Eye (tissue), 1 donor: ENCODE results near the gene MRPS5.

ENCODE experiments used
- DNase-seq: peaks from one replicate; pipeline ENCODE4 v3.0.0-alpha.2; 2015

The MRPS5 gene

GRCh38 chr2:95059656-95060370 is 61.8 kb downstream of the MRPS5 start:
- DNase-seq = no peak

DNA sequence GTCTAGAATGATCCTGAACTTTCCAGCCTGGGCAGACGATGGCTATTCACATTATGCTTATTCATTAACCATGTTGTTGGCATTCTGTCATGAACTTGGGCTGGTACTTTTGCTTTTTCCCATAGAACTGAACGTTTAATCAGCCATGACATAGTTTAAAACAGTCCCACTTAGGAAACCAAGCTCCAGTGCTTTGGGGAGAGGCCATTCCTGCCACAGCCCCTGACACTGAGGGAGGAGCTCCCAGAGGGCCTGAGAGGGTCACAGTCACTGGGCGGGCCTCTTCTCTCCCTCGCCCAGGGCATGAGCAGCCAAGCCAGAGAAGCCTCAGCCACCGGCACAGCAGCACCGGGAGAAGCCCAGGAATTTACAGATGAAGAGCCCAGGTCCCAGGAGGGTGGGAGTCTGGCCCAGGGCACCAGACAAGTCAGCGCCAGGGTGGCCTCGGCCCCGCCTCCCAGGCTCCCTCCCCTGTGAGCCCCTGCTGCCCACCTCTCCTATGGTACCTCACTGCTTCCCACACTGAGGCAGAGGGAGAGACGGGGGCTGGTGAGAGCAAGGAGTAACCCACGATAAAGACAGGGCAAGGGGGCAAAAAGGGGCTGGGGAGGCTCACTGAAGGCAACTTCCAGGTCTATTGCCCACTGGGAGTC is 62.5 kb downstream of the MRPS5 start:
- no peak for DNase-seq

DNA sequence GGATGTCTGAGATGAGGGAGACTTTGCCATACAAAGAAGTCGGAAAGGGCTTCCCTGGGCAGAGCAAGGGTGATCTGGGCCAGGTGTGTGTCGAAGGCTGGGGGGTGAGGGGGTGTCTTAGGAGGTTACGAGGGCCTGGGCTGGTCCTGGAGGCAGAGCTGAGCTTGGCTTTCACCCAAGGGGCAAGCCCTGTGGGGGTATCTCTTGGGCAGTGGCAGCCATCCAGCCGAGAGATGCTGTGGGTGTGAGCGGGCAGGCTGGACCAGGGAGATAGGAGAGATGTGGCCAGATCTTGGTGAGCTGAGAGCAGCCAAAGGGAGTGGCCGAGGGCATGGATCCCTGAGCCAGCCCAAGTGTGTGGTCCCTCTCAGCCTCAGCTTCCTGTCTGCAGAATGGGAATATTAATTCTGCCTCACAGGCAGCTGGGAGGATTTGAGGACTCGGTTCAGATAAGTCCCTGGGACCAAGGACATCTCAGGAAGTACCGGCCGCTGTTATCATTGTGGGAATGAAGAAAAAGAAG is 63.1 kb downstream of the MRPS5 start:
- DNase-seq = no peak

DNA sequence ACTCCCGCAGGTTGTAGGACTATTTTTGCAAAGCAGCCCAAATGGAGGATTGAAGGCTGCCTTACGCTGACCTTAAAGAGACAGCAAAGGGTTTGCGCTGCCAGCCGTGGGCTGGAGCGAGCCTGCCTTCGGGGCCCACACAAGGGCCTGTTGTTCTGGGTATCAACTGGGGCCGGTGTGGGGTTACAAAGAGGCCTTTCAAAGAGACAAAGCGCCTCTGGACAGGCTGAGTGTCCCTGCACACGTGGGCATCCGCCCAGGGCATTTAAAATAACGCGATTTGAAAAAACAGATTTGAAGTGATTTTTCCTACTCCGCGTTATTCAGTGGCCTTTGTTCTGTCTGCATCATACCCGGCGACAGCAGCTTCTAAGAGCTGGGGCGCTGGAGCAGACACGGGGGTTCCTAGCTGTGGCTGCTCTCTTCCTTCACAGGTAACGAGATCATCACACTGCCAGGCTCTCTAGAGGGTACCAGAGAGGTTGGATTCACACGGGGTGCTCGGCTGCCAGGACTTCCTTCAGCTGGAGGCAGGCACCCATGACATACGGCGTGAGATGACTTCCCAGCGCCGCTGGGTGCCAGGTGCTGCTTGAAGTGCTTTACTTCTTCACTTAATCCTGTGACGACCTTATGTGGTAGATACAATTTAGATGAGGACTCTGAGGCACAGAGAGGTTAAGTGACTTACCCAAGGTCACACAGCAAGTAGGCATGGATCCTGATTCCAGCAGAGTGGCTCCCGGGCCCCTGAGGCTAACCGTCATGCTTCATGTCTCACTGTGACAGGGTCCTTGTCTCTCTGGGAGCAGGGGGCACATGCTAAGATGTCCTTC is 63.9 kb downstream of the MRPS5 start:
- peak; percentile 64 for DNase-seq

DNA sequence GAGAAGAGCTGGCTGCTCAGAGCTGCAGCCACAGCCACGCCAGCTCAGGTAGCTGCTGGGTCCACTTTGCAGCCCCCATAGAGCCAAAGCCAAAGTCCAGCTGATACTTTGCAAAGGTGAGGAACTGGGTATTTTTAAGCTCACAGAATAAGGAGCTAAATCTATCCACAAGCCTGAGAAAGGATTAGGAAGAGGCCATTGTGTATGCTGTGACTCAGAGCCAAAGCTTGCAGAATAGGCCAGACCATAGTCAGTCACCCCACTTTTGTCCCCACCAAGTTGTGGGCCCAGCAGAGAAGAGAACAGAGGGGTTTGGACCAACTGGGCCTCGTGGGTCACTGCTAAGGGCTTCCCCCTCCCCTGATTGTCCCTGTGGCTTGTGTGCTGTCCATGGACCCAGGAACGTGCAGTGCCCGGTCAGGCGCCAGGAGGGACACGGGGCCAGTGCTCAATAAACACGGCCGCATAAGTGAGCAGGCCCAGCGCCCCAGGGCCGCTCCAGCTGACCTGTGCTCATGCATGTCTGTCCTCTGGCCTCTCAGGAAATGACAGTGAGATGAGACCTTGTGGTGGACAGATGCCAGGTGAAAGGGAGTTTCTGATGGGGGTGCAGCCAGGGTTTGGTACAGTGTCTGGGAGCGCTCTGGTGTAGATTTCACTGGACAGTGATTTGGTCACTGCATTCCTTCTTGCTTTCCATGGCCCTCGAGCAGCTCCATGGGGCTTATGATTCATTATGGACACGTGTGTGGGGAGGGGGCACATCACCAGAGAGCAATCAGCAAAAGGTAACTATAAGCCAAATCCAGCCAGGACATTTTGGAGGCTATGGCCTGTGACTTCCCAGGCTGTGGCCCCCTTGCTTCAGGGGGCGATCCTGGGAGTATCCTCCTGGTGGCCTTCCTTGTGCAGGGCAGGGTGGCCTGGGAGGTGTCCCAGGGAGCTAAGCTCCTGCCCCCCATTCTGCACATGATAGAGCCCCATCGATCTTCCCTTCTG is 64.8 kb downstream of the MRPS5 start:
- no peak for DNase-seq

DNA sequence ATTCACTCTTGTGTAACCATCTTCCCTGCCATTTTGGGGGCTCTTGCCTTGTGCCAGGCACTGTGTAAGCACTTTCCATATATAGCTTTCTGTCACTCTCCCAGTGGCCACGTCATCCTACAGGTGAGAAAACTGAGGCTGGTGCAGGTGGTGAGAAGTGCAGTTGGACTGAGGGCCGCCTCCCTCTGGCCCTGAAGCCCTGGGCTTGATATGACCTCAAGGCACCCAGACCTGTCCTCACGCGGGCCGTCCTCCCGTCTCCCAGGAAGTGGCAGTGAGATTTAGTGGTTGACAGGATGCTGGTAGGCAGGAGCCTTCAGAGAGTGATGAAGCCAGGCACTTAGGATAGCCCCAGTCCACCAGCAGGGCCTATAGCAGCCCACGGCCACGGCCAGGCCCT is 65.6 kb downstream of the MRPS5 start:
- DNase-seq = no peak

GRCh38 chr2:95055262-95055661 is 66.3 kb downstream of the MRPS5 start:
- DNase-seq = no peak

GRCh38 chr2:95054016-95054415 is 67.6 kb downstream of the MRPS5 start:
- DNase-seq = no peak

GRCh38 chr2:95053543-95053942 is 68.1 kb downstream of the MRPS5 start:
- DNase-seq = no peak

DNA sequence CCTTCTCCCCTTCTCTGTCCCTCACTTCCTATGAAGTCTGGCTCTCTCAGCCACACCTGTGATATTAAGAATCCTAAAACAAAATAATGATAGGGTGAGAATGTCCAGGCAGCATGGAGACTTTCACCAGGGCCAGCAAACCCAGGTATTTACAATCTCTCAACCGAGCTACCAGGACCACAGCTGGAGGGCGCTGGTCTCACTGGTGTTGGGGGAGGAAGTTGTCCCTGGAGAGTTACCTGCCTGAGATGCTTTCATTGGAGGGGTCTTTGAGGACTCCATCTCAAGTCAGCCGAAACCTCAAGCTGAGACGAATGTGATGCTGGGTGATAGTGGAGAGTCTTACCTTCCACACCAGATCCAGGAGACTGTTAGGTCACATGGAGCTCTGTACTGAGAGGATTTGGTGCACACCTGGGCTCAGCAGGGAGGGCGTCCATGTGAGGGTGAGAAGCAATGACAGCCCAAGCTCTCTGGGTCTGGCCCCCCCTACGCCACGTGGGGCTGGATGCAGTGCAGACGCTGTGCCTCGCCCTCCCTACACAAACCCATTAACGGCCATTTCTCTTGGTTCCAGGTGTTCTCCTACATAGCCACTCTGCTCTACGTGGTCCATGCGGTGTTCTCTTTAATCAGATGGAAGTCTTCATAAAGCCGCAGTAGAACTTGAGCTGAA is 68.7 kb downstream of the MRPS5 start:
- no peak for DNase-seq

- DNase-seq = no peak
Observed at GRCh38 chr2:95052307-95052706, 69.3 kb downstream of the MRPS5 start.

DNA sequence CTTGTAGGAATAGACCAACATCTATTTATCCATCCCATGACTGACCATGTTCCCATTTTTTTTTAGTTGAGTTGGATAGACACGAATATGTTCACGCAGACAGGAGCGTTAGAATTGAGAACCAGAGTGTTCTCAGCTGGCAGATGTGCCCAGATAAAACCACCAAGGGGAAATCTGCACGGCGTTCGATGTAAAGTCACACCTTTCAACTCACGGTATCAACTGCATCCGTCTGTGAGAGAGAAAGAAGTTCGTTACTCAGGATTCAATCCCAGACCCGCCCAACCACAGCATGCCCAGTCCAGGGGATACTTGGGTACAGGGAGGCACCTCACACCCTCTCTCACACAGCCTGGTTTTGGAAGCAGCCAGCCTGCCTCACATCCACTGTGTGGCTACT is 70.0 kb downstream of the MRPS5 start:
- DNase-seq = no peak

DNA sequence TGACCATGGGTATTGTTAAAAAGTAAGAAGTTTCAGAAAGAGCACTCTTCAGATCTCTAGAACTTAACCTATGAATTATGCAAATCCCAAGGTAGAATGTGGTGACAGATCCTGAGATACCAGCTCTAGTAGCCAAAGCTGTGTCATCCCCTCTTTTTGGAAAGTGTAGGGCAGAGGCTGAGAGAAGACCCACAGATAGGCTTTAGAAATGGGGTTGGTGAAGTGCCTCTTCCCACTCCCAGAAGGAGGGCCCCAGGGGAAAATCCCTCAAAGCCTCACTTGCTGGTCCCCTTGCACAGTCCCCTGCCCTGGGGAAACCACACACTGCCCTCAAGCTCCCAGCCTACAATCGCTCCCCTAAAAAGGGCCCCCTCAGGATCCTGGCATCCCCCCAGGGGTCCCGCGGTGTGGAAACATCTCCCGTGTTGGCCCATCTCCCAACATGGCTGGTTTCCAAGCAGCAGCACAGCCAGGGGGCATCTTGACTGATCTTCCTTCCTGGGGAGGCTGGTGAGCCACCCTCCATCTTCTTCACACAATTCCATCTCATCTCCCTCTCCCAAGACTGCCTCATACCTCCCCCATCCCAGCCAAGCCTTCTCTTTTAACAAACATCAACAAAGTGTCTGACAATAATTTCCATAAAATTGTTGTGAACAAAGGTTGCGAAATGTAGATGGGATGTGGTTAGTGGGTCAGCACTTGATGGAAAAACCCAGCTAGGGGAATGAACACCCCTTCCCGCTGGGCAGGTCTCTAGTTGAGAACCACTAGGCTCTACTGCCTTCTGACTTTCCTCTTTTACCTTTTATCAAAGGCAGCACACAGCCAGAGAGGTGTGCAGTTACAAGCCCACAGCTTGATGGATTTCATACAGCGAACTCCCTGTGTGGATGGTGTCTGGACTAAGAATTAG is 71.0 kb downstream of the MRPS5 start:
- no peak for DNase-seq

GRCh38 chr2:95049961-95050360 is 71.6 kb downstream of the MRPS5 start:
- no peak for DNase-seq

DNA sequence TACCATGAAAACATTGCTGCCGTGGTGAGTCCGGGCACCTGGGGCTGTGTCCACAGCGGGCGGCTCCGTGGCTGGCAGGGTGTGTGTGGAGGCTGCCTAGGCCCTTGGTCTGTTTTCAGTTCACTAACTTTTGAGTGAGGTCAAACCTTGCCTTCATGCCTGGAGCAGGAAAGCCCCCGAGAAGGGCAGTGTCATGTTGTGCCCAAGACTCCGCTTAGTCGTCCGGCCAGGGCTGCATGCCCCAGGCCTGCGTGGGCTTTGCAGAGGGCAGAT is 72.0 kb downstream of the MRPS5 start:
- DNase-seq = no peak

DNA sequence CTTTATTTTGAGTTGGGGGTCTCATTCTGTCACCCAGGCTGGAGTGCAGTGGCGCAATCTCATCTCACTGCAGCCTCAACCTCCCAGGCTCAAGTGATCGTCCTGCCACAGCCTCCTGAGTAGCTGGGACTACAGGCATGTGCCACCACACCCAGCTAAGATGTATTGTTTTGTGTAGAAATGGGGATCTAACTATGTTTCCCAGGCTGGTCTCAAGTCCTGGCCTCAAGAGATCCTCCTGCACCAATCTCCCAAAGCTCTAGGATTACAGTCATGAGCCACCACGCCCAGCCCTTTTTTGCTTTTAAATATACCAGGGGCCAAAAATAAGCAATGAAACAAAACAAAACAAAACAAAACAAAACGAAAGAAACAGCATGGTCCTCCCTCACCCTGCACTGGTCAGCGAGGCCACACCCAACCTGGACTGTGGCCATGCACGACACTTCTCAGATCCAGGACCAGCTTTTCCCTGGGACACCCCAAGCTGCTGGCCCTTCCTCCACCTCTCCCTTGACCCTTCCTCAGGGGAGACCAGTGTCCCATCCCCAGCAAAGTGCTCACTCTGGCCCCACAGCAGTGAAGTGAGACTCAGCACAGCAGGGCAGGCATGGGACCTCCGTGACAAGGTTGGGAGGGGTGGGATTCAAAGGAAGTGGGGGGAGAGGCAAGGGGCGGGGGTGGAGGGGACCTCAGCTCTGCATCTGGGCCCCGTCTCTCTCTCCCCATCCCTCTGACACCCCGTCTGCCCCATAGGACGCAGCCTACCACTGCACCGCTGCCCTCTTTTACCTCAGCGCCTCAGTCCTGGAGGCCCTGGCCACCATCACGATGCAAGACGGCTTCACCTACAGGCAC is 72.6 kb downstream of the MRPS5 start:
- no peak for DNase-seq

- DNase-seq = no peak
Observed at GRCh38 chr2:95047629-95048510, 73.7 kb downstream of the MRPS5 start.

- no peak for DNase-seq
Observed at GRCh38 chr2:95046371-95047112, 75.1 kb downstream of the MRPS5 start.
